Measurements from ENCODE around the gene SLC30A4.

The SLC30A4 gene

GRCh38 chr15:45468294-45468693, 54.3 kb downstream of the SLC30A4 start:
- FAIRE-seq (no peak), DNase-seq (ENCODE audit: insufficient read length) (no peak)
- TF ChIP-seq POLR2AphosphoS5 (IDR thresholded peaks at IDR 0.05; ENCODE audit: low read depth, low read length) (no peak), POLR2A (IDR thresholded peaks at IDR 0.05; ENCODE audit: low read depth, low read length) (no peak), TAF1 (IDR thresholded peaks at IDR 0.05; ENCODE audit: borderline replicate concordance, low read depth, low read length) (no peak)

GRCh38 chr15:45458746-45459403, 63.7 kb downstream of the SLC30A4 start:
- FAIRE-seq (peak; percentile 74), DNase-seq (ENCODE audit: insufficient read length) (no peak)
- TF ChIP-seq POLR2AphosphoS5 (IDR thresholded peaks at IDR 0.05; ENCODE audit: low read depth, low read length) (no peak), POLR2A (IDR thresholded peaks at IDR 0.05; ENCODE audit: low read depth, low read length) (no peak), TAF1 (IDR thresholded peaks at IDR 0.05; ENCODE audit: borderline replicate concordance, low read depth, low read length) (no peak)

GRCh38 chr15:45457641-45458539, 64.7 kb downstream of the SLC30A4 start:
- no peak for DNase-seq (ENCODE audit: insufficient read length)

GRCh38 chr15:45457220-45457619, 65.3 kb downstream of the SLC30A4 start:
- TF ChIP-seq TAF1 (IDR thresholded peaks at IDR 0.05; ENCODE audit: borderline replicate concordance, low read depth, low read length) (no peak), POLR2AphosphoS5 (IDR thresholded peaks at IDR 0.05; ENCODE audit: low read depth, low read length) (no peak), POLR2A (IDR thresholded peaks at IDR 0.05; ENCODE audit: low read depth, low read length) (no peak)
- DNase-seq (ENCODE audit: insufficient read length) (no peak), FAIRE-seq (no peak)

More at GRCh38 chr15:45457641-45458539, 64.7 kb downstream of the SLC30A4 start:
- FAIRE-seq: peak; percentile 71
- TF ChIP-seq POLR2A (IDR thresholded peaks at IDR 0.05; ENCODE audit: low read depth, low read length): no peak

- FAIRE-seq: peak; percentile 62
- TF ChIP-seq TAF1 (IDR thresholded peaks at IDR 0.05; ENCODE audit: borderline replicate concordance, low read depth, low read length): no peak
- no peak for TF ChIP-seq POLR2AphosphoS5 (IDR thresholded peaks at IDR 0.05; ENCODE audit: low read depth, low read length)
- no peak for TF ChIP-seq POLR2A (IDR thresholded peaks at IDR 0.05; ENCODE audit: low read depth, low read length)
- DNase-seq (ENCODE audit: insufficient read length): no peak
Measured at GRCh38 chr15:45456212-45457106, 66.1 kb downstream of the SLC30A4 start.

GRCh38 chr15:45454814-45455213, 67.7 kb downstream of the SLC30A4 start:
- DNase-seq (ENCODE audit: insufficient read length) (peak; percentile 61), FAIRE-seq (peak; percentile 90)
- TF ChIP-seq TAF1 (IDR thresholded peaks at IDR 0.05; ENCODE audit: borderline replicate concordance, low read depth, low read length) (no peak), POLR2A (IDR thresholded peaks at IDR 0.05; ENCODE audit: low read depth, low read length) (no peak), POLR2AphosphoS5 (IDR thresholded peaks at IDR 0.05; ENCODE audit: low read depth, low read length) (no peak)

GRCh38 chr15:45451265-45451664, 71.3 kb downstream of the SLC30A4 start:
- DNase-seq (ENCODE audit: insufficient read length) (no peak), FAIRE-seq (no peak)
- no peak for TF ChIP-seq POLR2AphosphoS5 (IDR thresholded peaks at IDR 0.05; ENCODE audit: low read depth, low read length)
- TF ChIP-seq TAF1 (IDR thresholded peaks at IDR 0.05; ENCODE audit: borderline replicate concordance, low read depth, low read length): no peak
- TF ChIP-seq POLR2A (IDR thresholded peaks at IDR 0.05; ENCODE audit: low read depth, low read length): no peak

GRCh38 chr15:45449916-45450867, 72.4 kb downstream of the SLC30A4 start:
- FAIRE-seq (no peak), DNase-seq (ENCODE audit: insufficient read length) (no peak)
- TF ChIP-seq POLR2A (IDR thresholded peaks at IDR 0.05; ENCODE audit: low read depth, low read length) (no peak), POLR2AphosphoS5 (IDR thresholded peaks at IDR 0.05; ENCODE audit: low read depth, low read length) (no peak), TAF1 (IDR thresholded peaks at IDR 0.05; ENCODE audit: borderline replicate concordance, low read depth, low read length) (no peak)

- DNase-seq (ENCODE audit: insufficient read length) (no peak), FAIRE-seq (no peak)
- TF ChIP-seq TAF1 (IDR thresholded peaks at IDR 0.05; ENCODE audit: borderline replicate concordance, low read depth, low read length) (no peak), POLR2A (IDR thresholded peaks at IDR 0.05; ENCODE audit: low read depth, low read length) (no peak), POLR2AphosphoS5 (IDR thresholded peaks at IDR 0.05; ENCODE audit: low read depth, low read length) (no peak)
Measured at GRCh38 chr15:45449395-45449794, 73.2 kb downstream of the SLC30A4 start.
